ENCODE results near the gene CBX8.

GRCh38 chr17:79842656-79843473, 46.0 kb upstream of the CBX8 start:
- no peak for TF ChIP-seq CTCF (IDR thresholded peaks at IDR 0.05; ENCODE audit: poor library complexity)
- TF ChIP-seq EZH2 (IDR thresholded peaks at IDR 0.05; ENCODE audit: borderline replicate concordance) = no peak
